ENCODE measurements around the gene KAT6B.

Gene KAT6B

GRCh38 chr10:75070476-75070875 is 244.1 kb downstream of the KAT6B start:
- DNase-seq (ENCODE audit: extremely low read depth, low read depth) = no peak
- no peak for TF ChIP-seq CTCF (IDR thresholded peaks at IDR 0.05; ENCODE audit: low read depth, low read length, missing control alignments)
- no peak overlapping the region for H3K4me3 ChIP-seq (replicated peaks; ENCODE audit: low read depth, low read length)

GRCh38 chr10:75070961-75071428 is 244.6 kb downstream of the KAT6B start:
- TF ChIP-seq CTCF (IDR thresholded peaks at IDR 0.05; ENCODE audit: low read depth, low read length, missing control alignments) = no peak
- DNase-seq (ENCODE audit: extremely low read depth, low read depth) = no peak
- no peak overlapping the region for H3K4me3 ChIP-seq (replicated peaks; ENCODE audit: low read depth, low read length)

- DNase-seq (ENCODE audit: extremely low read depth, low read depth) = no peak
- TF ChIP-seq CTCF (IDR thresholded peaks at IDR 0.05; ENCODE audit: low read depth, low read length, missing control alignments) = no peak
- no peak overlapping the region for H3K4me3 ChIP-seq (replicated peaks; ENCODE audit: low read depth, low read length)
Observed at GRCh38 chr10:75071756-75072155, 245.4 kb downstream of the KAT6B start.

GRCh38 chr10:75072727-75073126 is 246.3 kb downstream of the KAT6B start:
- H3K4me3 ChIP-seq (replicated peaks; ENCODE audit: low read depth, low read length) = no peak overlapping the region
- TF ChIP-seq CTCF (IDR thresholded peaks at IDR 0.05; ENCODE audit: low read depth, low read length, missing control alignments) = no peak
- DNase-seq (ENCODE audit: extremely low read depth, low read depth) = no peak

GRCh38 chr10:75073442-75073841 is 247.0 kb downstream of the KAT6B start:
- DNase-seq (ENCODE audit: extremely low read depth, low read depth) = no peak
- H3K4me3 ChIP-seq (replicated peaks; ENCODE audit: low read depth, low read length) = no peak overlapping the region
- TF ChIP-seq CTCF (IDR thresholded peaks at IDR 0.05; ENCODE audit: low read depth, low read length, missing control alignments) = no peak

- no peak for TF ChIP-seq CTCF (IDR thresholded peaks at IDR 0.05; ENCODE audit: low read depth, low read length, missing control alignments)
- no peak for DNase-seq (ENCODE audit: extremely low read depth, low read depth)
- no peak overlapping the region for H3K4me3 ChIP-seq (replicated peaks; ENCODE audit: low read depth, low read length)
Observed at GRCh38 chr10:75074711-75075445, 248.5 kb downstream of the KAT6B start.

GRCh38 chr10:75076348-75076747 is 249.9 kb downstream of the KAT6B start:
- no peak for TF ChIP-seq CTCF (IDR thresholded peaks at IDR 0.05; ENCODE audit: low read depth, low read length, missing control alignments)
- H3K4me3 ChIP-seq (replicated peaks; ENCODE audit: low read depth, low read length) = no peak overlapping the region
- no peak for DNase-seq (ENCODE audit: extremely low read depth, low read depth)
